HEK293 (cell line): ENCODE data around the gene JPH4.
A peak's percentile ranks its signal among the peaks of the same experiment; 100 is the strongest.

Experiments
- CTCF ChIA-PET: fragments of 350-600 bp; formaldehyde crosslinking; extraction: SDS; loops from one replicate; lab custom pipeline; 2021; ENCODE audit warnings: antibody characterized with exemption; lab: Yijun Ruan, JAX
- POLR2A ChIA-PET: fragments of 300-600 bp; formaldehyde crosslinking; extraction: SDS; loops from one replicate; lab custom pipeline; 2020; ENCODE audit warnings: antibody characterized with exemption, inconsistent platforms; lab: Yijun Ruan, JAX
- H3K27ac ChIP-seq: fragments of 200-500 bp; sonication (Bioruptor generic); 2 replicates; pipeline ENCODE4 v1.5.1; 2014; ENCODE audit warnings: low read depth, low read length, control low read depth, inconsistent platforms; ENCODE audit errors: extremely low read depth
- H3K36me3 ChIP-seq, 2 experiments: fragments of 200-500 bp in 1 of 2; sonication (Bioruptor generic) in 1 of 2; 1 replicate in 1 of 2; 2 replicates in 1 of 2; pipeline ENCODE4 v1.5.1; 2014 to 2017; ENCODE audit warnings: inconsistent platforms in 2 of 2, low read length in 2 of 2; ENCODE audit not compliant: control insufficient read depth in 2 of 2, insufficient read depth in 1 of 2
- H3K4me1 ChIP-seq: fragments of 200-500 bp; sonication (Bioruptor generic); 2 replicates; pipeline ENCODE4 v1.5.1; 2014; ENCODE audit warnings: mild to moderate bottlenecking, low read length, inconsistent platforms; ENCODE audit not compliant: control insufficient read depth, insufficient read depth
- H3K4me3 ChIP-seq: 2 replicates; pipeline ENCODE4 v1.5.1; 2011; ENCODE audit warnings: low read depth, mild to moderate bottlenecking, control low read depth, low read length, moderate library complexity
- H3K9me3 ChIP-seq: fragments of 200-500 bp; sonication (Bioruptor generic); 2 replicates; pipeline ENCODE4 v1.5.1; 2014; ENCODE audit warnings: low read depth, low read length, inconsistent platforms; ENCODE audit not compliant: control insufficient read depth, insufficient read depth
- GLI2 ChIP-seq: fragments of 450-650 bp; formaldehyde crosslinking; IDR thresholded peaks from 2 replicates; pipeline ENCODE4; 2017; ENCODE audit warnings: missing biosample characterization, missing genetic modification characterization, low read depth, borderline replicate concordance
- GLIS1 ChIP-seq: fragments of 450-650 bp; formaldehyde crosslinking; IDR thresholded peaks from 2 replicates; pipeline ENCODE4 v1.5.1; 2016; ENCODE audit warnings: missing biosample characterization, missing genetic modification characterization
- HOXA7 ChIP-seq: sonication (generic); formaldehyde crosslinking; IDR thresholded peaks from 2 replicates; pipeline ENCODE4 v1.8.1; 2022; ENCODE audit warnings: missing genetic modification reagents, borderline replicate concordance
- KLF16 ChIP-seq: fragments of 450-650 bp; formaldehyde crosslinking; IDR thresholded peaks from 2 replicates; pipeline ENCODE4 v1.5.1; 2017; ENCODE audit warnings: missing biosample characterization, missing genetic modification characterization
- ZNF112 ChIP-seq: fragments of 450-650 bp; formaldehyde crosslinking; IDR thresholded peaks from 2 replicates; pipeline ENCODE4 v1.5.0; 2017; ENCODE audit warnings: missing biosample characterization, missing genetic modification characterization
- ZNF133 ChIP-seq: fragments of 450-650 bp; formaldehyde crosslinking; IDR thresholded peaks from 2 replicates; pipeline ENCODE4 v1.5.1; 2016; ENCODE audit warnings: missing biosample characterization, missing genetic modification characterization
- ZNF24 ChIP-seq: fragments of 450-650 bp; formaldehyde crosslinking; IDR thresholded peaks from 2 replicates; pipeline ENCODE4 v1.5.1; 2016; ENCODE audit warnings: missing biosample characterization, missing genetic modification characterization
- ZNF274 ChIP-seq, 2 experiments: fragments of 200-500 bp in 1 of 2; fragments of 450-650 bp in 1 of 2; sonication (Bioruptor generic) in 1 of 2; formaldehyde crosslinking in 1 of 2; IDR thresholded peaks; 2 replicates each; pipeline versions ENCODE4 v1.5.1 to v1.6.1; 2014 to 2016; ENCODE audit warnings: borderline replicate concordance in 1 of 2, inconsistent platforms in 1 of 2, low read length in 1 of 2, missing biosample characterization in 1 of 2, missing genetic modification characterization in 1 of 2
- ZNF350 ChIP-seq: fragments of 450-650 bp; formaldehyde crosslinking; IDR thresholded peaks from 2 replicates; pipeline ENCODE4 v1.5.0; 2017; ENCODE audit warnings: missing biosample characterization, mild to moderate bottlenecking, missing genetic modification characterization
- ZNF654 ChIP-seq: fragments of 450-650 bp; formaldehyde crosslinking; IDR thresholded peaks from 2 replicates; pipeline ENCODE4 v1.5.1; 2016; ENCODE audit warnings: low read depth, missing biosample characterization, missing genetic modification characterization
- ZNF707 ChIP-seq: fragments of 450-650 bp; formaldehyde crosslinking; IDR thresholded peaks from 2 replicates; pipeline ENCODE4 v1.5.1; 2016; ENCODE audit warnings: missing biosample characterization, missing genetic modification characterization
- ZNF747 ChIP-seq: fragments of 450-650 bp; formaldehyde crosslinking; IDR thresholded peaks from 2 replicates; pipeline ENCODE4 v1.5.1; 2016; ENCODE audit warnings: missing biosample characterization, missing genetic modification characterization
- TF ChIP-seq, protein P1 (sequence below): fragments of 450-650 bp; formaldehyde crosslinking; IDR thresholded peaks from 2 replicates; pipeline ENCODE4 v1.5.1; 2016; ENCODE audit warnings: missing biosample characterization, missing genetic modification characterization
- TF ChIP-seq, protein P2 (sequence below): fragments of 450-650 bp; formaldehyde crosslinking; IDR thresholded peaks from 2 replicates; pipeline ENCODE4 v1.5.1; 2016; ENCODE audit warnings: missing biosample characterization, missing genetic modification characterization
- TF ChIP-seq, protein P3 (sequence below): fragments of 450-650 bp; formaldehyde crosslinking; IDR thresholded peaks from 2 replicates; pipeline ENCODE4 v1.5.1; 2016; ENCODE audit warnings: missing biosample characterization, missing genetic modification characterization

Gene JPH4

DNA sequence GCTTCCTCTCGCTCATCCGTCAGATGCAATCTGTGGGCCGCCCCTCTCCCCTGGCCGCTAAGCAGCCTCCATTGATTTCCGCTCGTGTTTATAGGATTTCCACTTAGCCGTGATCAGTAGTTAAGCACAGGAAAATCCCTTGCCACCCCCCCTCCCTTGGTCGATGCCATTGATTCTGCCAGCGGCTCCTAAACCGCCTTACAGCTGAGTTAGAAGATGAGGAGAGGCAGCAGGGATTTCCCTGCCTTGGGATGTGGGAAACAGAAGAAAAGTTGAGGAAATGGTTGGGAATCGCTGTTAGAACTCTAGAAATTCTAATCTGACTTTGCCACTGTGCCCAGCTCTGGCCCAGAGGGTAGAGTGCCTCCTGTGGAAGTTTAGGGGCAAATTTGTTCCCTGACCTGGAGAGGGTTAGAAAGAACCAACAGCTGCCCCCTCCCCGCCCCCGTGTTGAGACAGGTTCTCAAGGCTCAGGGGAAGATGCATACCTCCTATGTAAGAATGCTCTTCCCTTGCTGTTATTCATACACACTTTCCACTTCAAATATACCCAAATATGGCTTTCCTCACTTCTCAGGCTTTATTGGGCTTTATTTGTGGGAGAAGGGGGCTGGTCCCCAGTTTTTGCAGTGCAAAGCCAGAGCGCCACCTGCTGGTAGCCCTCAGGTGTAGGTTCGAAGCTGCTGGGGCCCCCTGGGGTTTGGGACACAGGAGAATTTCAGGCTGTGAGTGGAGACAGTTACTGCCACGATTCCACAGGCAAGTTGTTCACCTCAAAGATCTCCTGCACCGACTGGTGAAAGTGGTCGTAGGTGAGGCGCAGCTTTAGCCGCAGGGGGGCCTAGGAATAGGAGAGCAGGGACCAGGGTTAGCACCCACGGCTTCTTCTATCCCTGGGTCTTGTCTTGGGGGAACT is 19.3 kb downstream of the JPH4 start (continued):
- TF ChIP-seq ZNF654 (tag by site-specific recombination) = peak; percentile 51
- TF ChIP-seq KLF16 (tag by site-specific recombination) = peak; percentile 37; the same call in 1 of the 2 replicates
- TF ChIP-seq, protein P1, sequence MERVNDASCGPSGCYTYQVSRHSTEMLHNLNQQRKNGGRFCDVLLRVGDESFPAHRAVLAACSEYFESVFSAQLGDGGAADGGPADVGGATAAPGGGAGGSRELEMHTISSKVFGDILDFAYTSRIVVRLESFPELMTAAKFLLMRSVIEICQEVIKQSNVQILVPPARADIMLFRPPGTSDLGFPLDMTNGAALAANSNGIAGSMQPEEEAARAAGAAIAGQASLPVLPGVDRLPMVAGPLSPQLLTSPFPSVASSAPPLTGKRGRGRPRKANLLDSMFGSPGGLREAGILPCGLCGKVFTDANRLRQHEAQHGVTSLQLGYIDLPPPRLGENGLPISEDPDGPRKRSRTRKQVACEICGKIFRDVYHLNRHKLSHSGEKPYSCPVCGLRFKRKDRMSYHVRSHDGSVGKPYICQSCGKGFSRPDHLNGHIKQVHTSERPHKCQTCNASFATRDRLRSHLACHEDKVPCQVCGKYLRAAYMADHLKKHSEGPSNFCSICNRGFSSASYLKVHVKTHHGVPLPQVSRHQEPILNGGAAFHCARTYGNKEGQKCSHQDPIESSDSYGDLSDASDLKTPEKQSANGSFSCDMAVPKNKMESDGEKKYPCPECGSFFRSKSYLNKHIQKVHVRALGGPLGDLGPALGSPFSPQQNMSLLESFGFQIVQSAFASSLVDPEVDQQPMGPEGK = peak; percentile 76
- no peak for TF ChIP-seq ZNF350 (tag by site-specific recombination)
- no peak for TF ChIP-seq ZNF747 (tag by site-specific recombination)
- TF ChIP-seq GLIS1 (tag by site-specific recombination) = peak; percentile 85

DNA sequence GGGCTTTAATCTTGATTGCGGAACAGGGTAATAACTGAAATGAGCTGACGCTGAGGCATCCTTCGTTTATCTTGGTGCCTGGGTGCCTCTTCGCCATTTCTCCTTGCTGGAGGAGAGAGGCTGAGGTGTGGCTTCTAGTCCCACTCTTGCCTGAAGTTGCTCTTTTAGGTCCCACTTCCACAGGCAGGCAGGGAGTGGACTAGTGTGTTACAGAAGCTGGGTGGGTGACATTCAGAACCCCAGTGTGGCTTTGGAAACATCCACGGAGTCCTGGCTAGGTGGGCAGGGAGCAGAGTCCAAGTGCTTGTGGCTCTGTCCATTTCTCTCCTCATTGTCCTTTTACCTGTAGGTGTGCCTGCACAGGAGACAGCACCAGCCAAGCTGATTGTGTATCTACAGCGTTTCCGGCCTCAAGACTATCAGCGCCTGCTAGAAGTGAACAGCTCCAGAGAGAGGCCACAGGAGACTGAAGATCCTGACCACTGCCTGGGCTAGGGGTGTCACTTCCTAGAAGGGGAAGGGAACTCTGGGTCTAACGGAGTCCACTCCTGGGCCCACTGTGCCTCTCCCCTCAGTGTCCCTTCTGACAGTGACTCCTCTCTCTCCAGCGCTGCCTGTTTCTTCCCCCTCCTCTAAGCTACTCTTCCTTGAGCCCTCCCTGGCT is 20.1 kb downstream of the JPH4 start:
- ChIA-PET POLR2A (interaction anchor here (0.6 to 1.5 kb wide), 5 partner anchors 80 to 580 kb away, joined by 3 to 5 read pairs (median 3); partner anchors contain the start of genes BCL2L2, PABPN1 and PSME1), CTCF (interaction anchor here (0.5 to 10.1 kb wide), 15 partner anchors 9 to 689 kb away, joined by 3 to 338 read pairs (median 4); partner anchors contain the start of genes AP1G2 and PABPN1)
- Histone ChIP-seq H3K9me3 (no peaks in the 10 kb centered on the region), H3K36me3 (peaks cover 10 to 57% of the 10 kb centered on the region in 2 experiments; a peak in 2 of 3 replicates), H3K4me3 (no peak overlapping the region), H3K4me1 (peaks cover 7% of the 10 kb centered on the region), H3K27ac (peak overlapping the region; percentile 49; the same call in 1 of the 2 replicates)
- no peak for TF ChIP-seq HOXA7 (CRISPR knock-in tag)
- no peak for TF ChIP-seq ZNF24
- TF ChIP-seq, protein P2, sequence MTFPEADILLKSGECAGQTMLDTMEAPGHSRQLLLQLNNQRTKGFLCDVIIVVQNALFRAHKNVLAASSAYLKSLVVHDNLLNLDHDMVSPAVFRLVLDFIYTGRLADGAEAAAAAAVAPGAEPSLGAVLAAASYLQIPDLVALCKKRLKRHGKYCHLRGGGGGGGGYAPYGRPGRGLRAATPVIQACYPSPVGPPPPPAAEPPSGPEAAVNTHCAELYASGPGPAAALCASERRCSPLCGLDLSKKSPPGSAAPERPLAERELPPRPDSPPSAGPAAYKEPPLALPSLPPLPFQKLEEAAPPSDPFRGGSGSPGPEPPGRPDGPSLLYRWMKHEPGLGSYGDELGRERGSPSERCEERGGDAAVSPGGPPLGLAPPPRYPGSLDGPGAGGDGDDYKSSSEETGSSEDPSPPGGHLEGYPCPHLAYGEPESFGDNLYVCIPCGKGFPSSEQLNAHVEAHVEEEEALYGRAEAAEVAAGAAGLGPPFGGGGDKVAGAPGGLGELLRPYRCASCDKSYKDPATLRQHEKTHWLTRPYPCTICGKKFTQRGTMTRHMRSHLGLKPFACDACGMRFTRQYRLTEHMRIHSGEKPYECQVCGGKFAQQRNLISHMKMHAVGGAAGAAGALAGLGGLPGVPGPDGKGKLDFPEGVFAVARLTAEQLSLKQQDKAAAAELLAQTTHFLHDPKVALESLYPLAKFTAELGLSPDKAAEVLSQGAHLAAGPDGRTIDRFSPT (tag by site-specific recombination) = no peak
- TF ChIP-seq ZNF707 = no peak
- TF ChIP-seq ZNF112 (tag by site-specific recombination) = no peak
- TF ChIP-seq, protein P3, sequence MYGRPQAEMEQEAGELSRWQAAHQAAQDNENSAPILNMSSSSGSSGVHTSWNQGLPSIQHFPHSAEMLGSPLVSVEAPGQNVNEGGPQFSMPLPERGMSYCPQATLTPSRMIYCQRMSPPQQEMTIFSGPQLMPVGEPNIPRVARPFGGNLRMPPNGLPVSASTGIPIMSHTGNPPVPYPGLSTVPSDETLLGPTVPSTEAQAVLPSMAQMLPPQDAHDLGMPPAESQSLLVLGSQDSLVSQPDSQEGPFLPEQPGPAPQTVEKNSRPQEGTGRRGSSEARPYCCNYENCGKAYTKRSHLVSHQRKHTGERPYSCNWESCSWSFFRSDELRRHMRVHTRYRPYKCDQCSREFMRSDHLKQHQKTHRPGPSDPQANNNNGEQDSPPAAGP (tag by site-specific recombination) = no peak
- TF ChIP-seq ZNF133 (tag by site-specific recombination) = no peak
- no peak for TF ChIP-seq ZNF274 (IDR thresholded peaks at IDR 0.05; ENCODE audit: low read length)
- TF ChIP-seq ZNF274 (tag by site-specific recombination; IDR thresholded peaks at IDR 0.05; ENCODE audit: borderline replicate concordance) = no peak
- TF ChIP-seq GLI2 (tag by site-specific recombination) = no peak
